ENCODE data around the gene FGD3.

The FGD3 gene

GRCh38 chr9:93028448-93029006, 81.2 kb downstream of the FGD3 start:
- peak; percentile 69 for DNase-seq (ENCODE audit: low read depth)

- no peak for DNase-seq (ENCODE audit: low read depth)
Measured at GRCh38 chr9:93030642-93031628, 83.6 kb downstream of the FGD3 start.

GRCh38 chr9:93031629-93032430, 84.5 kb downstream of the FGD3 start:
- DNase-seq (ENCODE audit: low read depth), result no peak

GRCh38 chr9:93032545-93032944, 85.2 kb downstream of the FGD3 start:
- no peak for DNase-seq (ENCODE audit: low read depth)

- no peak for DNase-seq (ENCODE audit: low read depth)
Measured at GRCh38 chr9:93033531-93033930, 86.2 kb downstream of the FGD3 start.

GRCh38 chr9:93035106-93035660, 87.9 kb downstream of the FGD3 start:
- DNase-seq (ENCODE audit: low read depth), result no peak

- DNase-seq (ENCODE audit: low read depth), result no peak
Measured at GRCh38 chr9:93035821-93036351, 88.6 kb downstream of the FGD3 start.

- DNase-seq (ENCODE audit: low read depth), result no peak
Measured at GRCh38 chr9:93036887-93037475, 89.7 kb downstream of the FGD3 start.

- no peak for DNase-seq (ENCODE audit: low read depth)
Measured at GRCh38 chr9:93037476-93037971, 90.2 kb downstream of the FGD3 start.

GRCh38 chr9:93038918-93039317, 91.6 kb downstream of the FGD3 start:
- DNase-seq (ENCODE audit: low read depth), result no peak

- DNase-seq (ENCODE audit: low read depth), result no peak
Measured at GRCh38 chr9:93039456-93039855, 92.1 kb downstream of the FGD3 start.

GRCh38 chr9:93039976-93040375, 92.7 kb downstream of the FGD3 start:
- DNase-seq (ENCODE audit: low read depth), result no peak

GRCh38 chr9:93040409-93040808, 93.1 kb downstream of the FGD3 start:
- DNase-seq (ENCODE audit: low read depth), result no peak

GRCh38 chr9:93041108-93041802, 93.9 kb downstream of the FGD3 start:
- no peak for DNase-seq (ENCODE audit: low read depth)

GRCh38 chr9:93043122-93043521, 95.8 kb downstream of the FGD3 start:
- no peak for DNase-seq (ENCODE audit: low read depth)

GRCh38 chr9:93045521-93045920, 98.2 kb downstream of the FGD3 start:
- DNase-seq (ENCODE audit: low read depth), result no peak

- DNase-seq (ENCODE audit: low read depth), result no peak
Measured at GRCh38 chr9:93048566-93049448, 101.5 kb downstream of the FGD3 start.

GRCh38 chr9:93049491-93049890, 102.2 kb downstream of the FGD3 start:
- DNase-seq (ENCODE audit: low read depth), result no peak

- no peak for DNase-seq (ENCODE audit: low read depth)
Measured at GRCh38 chr9:93050231-93050630, 102.9 kb downstream of the FGD3 start.

- no peak for DNase-seq (ENCODE audit: low read depth)
Measured at GRCh38 chr9:93051680-93052089, 104.4 kb downstream of the FGD3 start.
